OCI-LY1 (cell line): ENCODE results near the gene NBL1.

Source experiments
- H2AFZ ChIP-seq: fragments of 200-600 bp; sonication (generic), shearing (Covaris generic); 2 replicates; pipeline ENCODE4 v1.6.0; 2014; ENCODE audit warnings: antibody characterized with exemption, mild to moderate bottlenecking, low read length
- H3F3A ChIP-seq: fragments of 200-600 bp; sonication (generic), shearing (Covaris generic); 2 replicates; pipeline ENCODE4 v1.6.0; 2014; ENCODE audit warnings: mild to moderate bottlenecking, antibody characterized with exemption, low read length, moderate library complexity; ENCODE audit not compliant: insufficient read depth
- H3K27ac ChIP-seq: fragments of 200-600 bp; sonication (generic); 2 replicates; pipeline ENCODE4 v1.5.1; 2014; ENCODE audit warnings: low read length, mixed run types, mild to moderate bottlenecking, low read depth; ENCODE audit not compliant: poor library complexity, severe bottlenecking
- H3K27me3 ChIP-seq: fragments of 200-600 bp; sonication (generic); 2 replicates; pipeline ENCODE4 v1.6.0; 2014; ENCODE audit warnings: antibody characterized with exemption, mild to moderate bottlenecking, low read length, moderate library complexity; ENCODE audit not compliant: insufficient read depth
- H3K36me3 ChIP-seq: fragments of 200-600 bp; sonication (generic); 2 replicates; pipeline ENCODE4 v1.6.1; 2014; ENCODE audit warnings: mild to moderate bottlenecking, antibody characterized with exemption, low read length, moderate library complexity, mixed read lengths; ENCODE audit not compliant: insufficient read depth
- H3K4me1 ChIP-seq: fragments of 200-600 bp; sonication (generic); 2 replicates; pipeline ENCODE4 v1.5.1; 2014; ENCODE audit warnings: mild to moderate bottlenecking, low read length, moderate library complexity; ENCODE audit not compliant: insufficient read depth, severe bottlenecking
- H3K4me2 ChIP-seq: fragments of 200-600 bp; sonication (generic), shearing (Covaris generic); 2 replicates; pipeline ENCODE4 v1.6.1; 2014; ENCODE audit warnings: low read length
- H3K4me3 ChIP-seq: fragments of 200-600 bp; sonication (generic); 2 replicates; pipeline ENCODE4 v1.5.1; 2014; ENCODE audit warnings: low read length, low read depth, mild to moderate bottlenecking, mixed read lengths; ENCODE audit not compliant: poor library complexity, severe bottlenecking
- H3K79me2 ChIP-seq: fragments of 200-600 bp; shearing (Covaris generic); 2 replicates; pipeline ENCODE4 v1.6.1; 2016; ENCODE audit warnings: mixed run types, low read length, mixed read lengths; ENCODE audit not compliant: insufficient read depth
- H3K9ac ChIP-seq: fragments of 200-600 bp; sonication (generic), shearing (Covaris generic); 2 replicates; pipeline ENCODE4 v1.6.1; 2014; ENCODE audit warnings: mild to moderate bottlenecking, low read length, mixed read lengths
- H3K9me2 ChIP-seq: fragments of 200-600 bp; sonication (generic), shearing (Covaris generic); 2 replicates; pipeline ENCODE4 v1.6.1; 2014; ENCODE audit warnings: low read depth, mild to moderate bottlenecking, low read length, mixed read lengths
- H3K9me3 ChIP-seq: fragments of 200-600 bp; shearing (Covaris generic); 2 replicates; pipeline ENCODE4 v1.6.1; 2014; ENCODE audit warnings: low read length, mixed read lengths
- H4K20me1 ChIP-seq: fragments of 200-600 bp; sonication (generic), shearing (Covaris generic); 2 replicates; pipeline ENCODE4 v1.6.0; 2016; ENCODE audit warnings: mild to moderate bottlenecking, low read length; ENCODE audit not compliant: insufficient read depth
- CTCF ChIP-seq: fragments of 200-600 bp; sonication (generic), shearing (Covaris generic); IDR thresholded peaks from 2 replicates; pipeline ENCODE4 v1.5.1; 2017; ENCODE audit warnings: mild to moderate bottlenecking, antibody characterized with exemption, low read length, moderate library complexity, mixed read lengths
- EZH2 ChIP-seq: fragments of 200-600 bp; sonication (generic), shearing (Covaris generic); IDR thresholded peaks from 2 replicates; pipeline ENCODE4 v1.8.0; 2017; ENCODE audit warnings: borderline replicate concordance, mixed run types, mild to moderate bottlenecking, antibody characterized with exemption, low read length, moderate library complexity, mixed read lengths

NBL1 gene

DNA sequence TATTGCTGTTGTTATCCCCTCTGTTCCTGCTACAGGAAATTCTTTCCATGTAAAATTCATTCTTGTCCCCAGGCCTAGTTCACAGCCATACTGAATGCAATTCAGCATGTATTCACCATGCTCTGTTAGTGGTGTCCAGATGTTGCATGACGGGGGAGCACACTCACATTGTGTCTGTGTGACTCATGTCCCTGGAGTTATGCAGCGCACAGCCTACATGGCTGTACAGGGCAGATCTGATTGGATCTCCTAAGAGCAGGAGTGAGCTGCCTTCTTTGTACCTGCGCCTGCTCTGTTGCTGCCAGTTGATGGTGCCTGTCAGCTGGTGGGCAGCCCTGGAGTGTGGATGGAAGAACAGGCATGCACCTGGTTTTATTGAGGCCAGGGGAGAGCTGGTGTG lies 38.1 kb downstream of the NBL1 start:
- Histone ChIP-seq H4K20me1 (no peaks in the 10 kb centered on the region), H3K4me3 (no peak overlapping the region), H2AFZ (no peak overlapping the region), H3K36me3 (no peaks in the 10 kb centered on the region), H3K27ac (no peak overlapping the region), H3K9me3 (no peaks in the 10 kb centered on the region), H3K4me1 (no peaks in the 10 kb centered on the region), H3K27me3 (no peaks in the 10 kb centered on the region), H3K9me2 (no peaks in the 10 kb centered on the region), H3K9ac (no peak overlapping the region), H3K79me2 (no peaks in the 10 kb centered on the region), H3F3A (no peaks in the 10 kb centered on the region), H3K4me2 (no peak overlapping the region)
- TF ChIP-seq EZH2, result no peak
- no peak for TF ChIP-seq CTCF

DNA sequence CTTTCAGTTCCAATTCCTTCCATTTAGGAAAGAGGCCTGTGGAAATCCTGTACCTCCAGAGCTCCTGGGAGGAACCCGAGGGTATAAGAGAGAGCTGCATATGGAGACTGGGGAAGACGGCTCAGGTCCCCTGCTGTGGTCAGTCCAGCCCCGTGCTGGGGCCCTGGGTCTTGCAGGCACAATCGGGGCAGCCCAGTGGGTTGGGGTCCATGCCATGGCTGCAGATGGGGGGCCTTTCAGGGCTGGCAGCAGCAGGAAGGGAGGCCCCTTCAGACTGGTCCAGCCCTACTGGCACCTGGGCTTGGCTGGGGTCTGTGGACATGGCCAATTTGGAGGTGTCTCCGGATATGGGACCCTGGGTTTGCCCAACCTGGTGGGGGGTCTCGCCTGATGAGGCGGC lies 38.8 kb downstream of the NBL1 start:
- Histone ChIP-seq H3K9me2 (no peaks in the 10 kb centered on the region), H3K9me3 (no peaks in the 10 kb centered on the region), H3K27me3 (no peaks in the 10 kb centered on the region), H3K4me2 (no peak overlapping the region), H3K36me3 (no peaks in the 10 kb centered on the region), H3K27ac (no peak overlapping the region), H3K4me3 (no peak overlapping the region), H4K20me1 (no peaks in the 10 kb centered on the region), H3F3A (no peaks in the 10 kb centered on the region), H3K4me1 (no peaks in the 10 kb centered on the region), H3K9ac (no peak overlapping the region), H3K79me2 (no peaks in the 10 kb centered on the region), H2AFZ (no peak overlapping the region)
- TF ChIP-seq EZH2 (no peak), CTCF (no peak)

GRCh38 chr1:19683351-19683750 lies 39.2 kb downstream of the NBL1 start:
- TF ChIP-seq CTCF, result no peak
- no peak for TF ChIP-seq EZH2
- no peaks in the 10 kb centered on the region for H3K36me3 ChIP-seq
- H3K9me3 ChIP-seq, result no peaks in the 10 kb centered on the region
- no peak overlapping the region for H3K9ac ChIP-seq
- no peak overlapping the region for H3K27ac ChIP-seq
- H3K79me2 ChIP-seq, result no peaks in the 10 kb centered on the region
- H2AFZ ChIP-seq, result no peak overlapping the region
- no peaks in the 10 kb centered on the region for H3F3A ChIP-seq
- H3K9me2 ChIP-seq, result no peaks in the 10 kb centered on the region
- H3K4me1 ChIP-seq, result no peaks in the 10 kb centered on the region
- H3K27me3 ChIP-seq, result no peaks in the 10 kb centered on the region
- no peaks in the 10 kb centered on the region for H4K20me1 ChIP-seq
- no peak overlapping the region for H3K4me3 ChIP-seq
- H3K4me2 ChIP-seq, result no peak overlapping the region
